Globus pallidus (tissue), 1 donor: ENCODE results near the gene ST8SIA6.
"Not testable (repeated sequence)": the region's sequence is repeated elsewhere in the genome, so short reads cannot be mapped to it uniquely, and the experiment has no call there.

Source experiments
- DNase-seq: peaks from one replicate; pipeline ENCODE4 v3.0.0-alpha.2; 2015; ENCODE audit warnings: low spot score

The ST8SIA6 gene

DNA sequence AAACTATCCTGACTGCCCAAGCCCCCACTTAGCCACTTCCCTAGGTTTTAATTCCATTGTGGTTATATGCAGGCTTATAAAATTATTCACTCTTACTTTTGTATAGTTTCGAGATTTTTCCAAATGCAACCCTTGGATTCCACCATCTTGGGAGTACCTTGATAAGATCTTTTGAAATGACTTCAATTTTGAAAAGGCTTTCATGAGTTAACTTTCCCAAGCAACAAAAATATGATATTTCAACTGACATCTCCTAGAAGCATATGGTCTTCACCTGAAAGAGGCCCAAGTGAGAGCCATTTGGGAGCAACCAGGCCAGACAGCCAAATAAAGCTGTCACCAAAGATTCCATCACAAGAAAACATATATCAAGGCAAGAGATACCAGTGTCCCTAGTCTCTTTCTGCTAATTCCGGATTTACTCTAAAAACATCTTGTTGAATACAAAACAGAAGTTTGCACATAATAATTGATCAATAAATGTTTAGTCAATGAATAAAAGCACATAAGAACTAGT lies 1.7 kb upstream of the ST8SIA6 start:
- DNase-seq, result no peak

DNA sequence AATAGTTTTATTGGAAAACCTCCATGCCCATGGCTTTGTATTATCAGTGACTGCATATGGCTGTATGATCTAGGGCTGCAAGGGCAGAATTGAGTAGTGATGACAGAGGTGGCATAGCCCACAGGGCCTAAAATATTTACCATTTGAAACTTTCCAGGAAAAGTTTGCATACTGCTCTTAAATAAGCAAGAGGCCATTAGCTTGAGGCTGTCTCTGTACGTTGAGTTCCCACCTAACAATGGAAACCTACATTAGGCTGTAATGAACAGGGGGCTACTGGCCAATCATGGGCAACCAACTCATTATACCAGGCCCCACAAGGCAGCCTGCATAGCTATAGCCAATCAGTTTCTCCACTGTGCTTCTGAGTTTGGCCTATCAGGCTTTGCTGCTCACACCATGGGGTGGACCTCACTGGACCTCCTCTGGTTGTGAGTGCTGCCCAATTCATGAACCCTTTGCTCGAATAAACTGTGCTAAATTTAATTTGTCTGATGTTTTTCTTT lies 673 bp upstream of the ST8SIA6 start:
- DNase-seq, result no peak

GRCh38 chr10:17453373-17454091 lies 863 bp downstream of the ST8SIA6 start:
- DNase-seq, result no peak

GRCh38 chr10:17453035-17453372 lies 1.4 kb downstream of the ST8SIA6 start:
- DNase-seq, result no peak

- no peak for DNase-seq
Observed at GRCh38 chr10:17452060-17452841, 2.1 kb downstream of the ST8SIA6 start.

GRCh38 chr10:17450024-17450423 lies 4.4 kb downstream of the ST8SIA6 start:
- DNase-seq, result no peak

- no peak for DNase-seq
Observed at GRCh38 chr10:17445400-17445998, 8.9 kb downstream of the ST8SIA6 start.

- DNase-seq, result no peak
Observed at GRCh38 chr10:17444388-17444714, 10.0 kb downstream of the ST8SIA6 start.

- DNase-seq, result no peak
Observed at GRCh38 chr10:17443707-17444387, 10.5 kb downstream of the ST8SIA6 start.

DNA sequence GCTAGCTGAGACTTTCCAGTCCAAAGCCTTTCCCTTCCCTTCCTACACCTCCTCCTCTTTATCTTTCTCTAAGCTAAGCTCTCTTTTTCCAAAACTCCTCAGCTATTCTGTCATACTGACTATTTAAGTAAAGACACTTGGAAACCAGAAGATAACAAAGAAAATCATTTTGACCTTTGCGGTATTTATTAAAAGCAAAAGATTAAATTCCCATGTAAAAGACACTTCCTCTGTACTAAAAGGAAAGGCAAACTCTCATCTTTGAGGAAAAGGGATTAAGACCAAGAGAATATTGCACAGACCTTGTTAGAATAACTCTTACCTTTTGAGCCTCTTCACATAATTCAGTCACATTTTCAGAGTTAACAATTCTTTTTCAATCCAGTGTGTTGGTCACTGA lies 15.8 kb downstream of the ST8SIA6 start:
- DNase-seq, result no peak

- DNase-seq, result not testable (repeated sequence)
Observed at GRCh38 chr10:17436578-17436977, 17.8 kb downstream of the ST8SIA6 start.

DNA sequence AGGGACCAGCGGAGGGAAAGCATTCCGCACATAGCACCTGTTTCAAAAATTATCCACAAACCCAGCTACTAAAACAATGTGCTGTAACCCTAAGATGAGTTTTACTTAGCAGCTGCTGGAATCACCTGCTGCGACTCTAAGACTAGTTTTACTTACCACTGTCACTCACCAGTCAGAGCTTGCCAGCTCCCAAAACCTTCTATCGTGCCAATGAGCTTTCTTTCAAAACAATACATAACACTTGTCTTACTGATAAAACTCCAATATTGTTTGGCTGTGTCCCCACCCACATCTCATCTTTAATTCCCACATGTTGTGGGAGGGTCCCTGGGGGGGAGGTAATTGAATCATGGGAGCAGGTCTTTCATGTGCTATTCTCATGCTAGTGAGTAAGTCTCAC lies 18.4 kb downstream of the ST8SIA6 start:
- DNase-seq, result no peak

- no peak for DNase-seq
Observed at GRCh38 chr10:17435187-17435586, 19.2 kb downstream of the ST8SIA6 start.

GRCh38 chr10:17432723-17433122 lies 21.7 kb downstream of the ST8SIA6 start:
- no peak for DNase-seq

DNA sequence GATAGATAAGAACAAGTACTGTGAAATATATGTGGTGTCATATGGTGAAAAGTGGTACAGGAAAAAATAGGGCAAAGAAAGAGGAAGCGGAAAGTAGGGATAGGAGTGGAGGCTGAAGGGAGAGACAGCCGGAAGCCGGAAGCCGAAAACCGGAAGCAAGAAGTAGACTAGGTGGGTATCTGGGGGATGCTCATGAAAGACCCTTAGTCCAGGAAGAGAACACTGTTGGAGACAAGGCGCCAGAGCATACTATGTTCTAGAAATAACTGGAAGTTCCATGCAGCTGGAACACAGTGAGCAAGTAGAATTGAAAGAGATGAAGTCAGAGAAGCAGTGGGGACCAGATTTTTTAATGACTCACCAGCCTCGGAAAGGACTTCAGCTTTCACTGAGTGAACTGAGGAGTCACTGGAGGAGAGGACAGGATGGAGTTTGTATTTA lies 22.5 kb downstream of the ST8SIA6 start:
- DNase-seq, result no peak

DNA sequence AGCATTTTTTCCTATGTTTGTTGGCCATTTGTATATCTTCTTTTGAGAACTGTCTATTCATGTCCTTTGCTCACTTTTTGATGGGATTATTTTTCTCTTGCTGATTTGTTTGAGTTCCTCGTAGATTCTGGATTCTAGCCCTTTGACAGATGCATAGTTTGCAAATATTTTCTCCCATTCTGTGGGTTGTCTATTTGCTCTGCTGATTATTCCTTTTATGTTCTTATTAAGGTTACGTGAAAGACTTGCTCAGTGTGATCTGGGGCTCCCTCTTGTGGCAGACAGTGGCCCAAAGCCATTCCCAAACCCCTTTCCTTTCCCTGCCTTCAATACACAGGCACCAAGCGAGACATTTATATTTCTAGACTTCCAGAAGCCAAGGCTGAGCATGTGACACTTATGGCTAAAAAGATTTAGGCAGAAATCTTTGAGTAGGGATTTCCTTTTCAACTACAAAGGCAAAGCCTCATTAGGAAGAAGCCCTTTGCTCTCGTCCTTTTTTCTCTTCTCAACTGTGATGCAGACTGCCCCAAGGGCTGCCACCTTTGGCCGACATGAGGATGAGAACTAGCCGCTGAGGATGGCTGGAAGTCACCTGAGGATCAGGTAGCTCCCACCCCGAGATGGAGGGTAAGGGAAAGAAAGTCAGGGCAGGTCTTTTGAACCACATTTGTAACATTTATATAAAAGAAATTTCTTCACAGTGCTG lies 23.6 kb downstream of the ST8SIA6 start:
- DNase-seq, result peak; percentile 58

DNA sequence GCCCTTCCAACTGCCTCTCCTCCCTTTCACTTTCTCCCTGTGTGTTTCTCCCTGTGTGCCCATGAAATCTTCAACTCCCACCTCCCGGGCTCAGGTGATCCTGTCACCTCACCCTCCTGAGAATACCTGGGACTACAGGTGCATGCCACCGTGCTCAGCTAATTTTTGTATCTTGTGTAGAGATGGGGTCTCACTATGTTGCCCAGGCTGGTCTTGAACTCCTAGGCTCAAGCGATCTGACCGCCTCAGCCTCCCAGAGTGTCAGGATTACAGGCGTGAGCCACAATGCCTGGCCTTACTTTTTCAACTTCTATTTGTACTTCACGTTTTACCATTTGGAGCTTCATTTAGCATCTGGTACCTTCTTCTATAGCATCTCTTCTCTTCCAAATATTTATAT lies 24.9 kb downstream of the ST8SIA6 start:
- no peak for DNase-seq

- DNase-seq, result no peak
Observed at GRCh38 chr10:17428351-17429097, 25.9 kb downstream of the ST8SIA6 start.

GRCh38 chr10:17427666-17428350 lies 26.6 kb downstream of the ST8SIA6 start:
- DNase-seq, result no peak

DNA sequence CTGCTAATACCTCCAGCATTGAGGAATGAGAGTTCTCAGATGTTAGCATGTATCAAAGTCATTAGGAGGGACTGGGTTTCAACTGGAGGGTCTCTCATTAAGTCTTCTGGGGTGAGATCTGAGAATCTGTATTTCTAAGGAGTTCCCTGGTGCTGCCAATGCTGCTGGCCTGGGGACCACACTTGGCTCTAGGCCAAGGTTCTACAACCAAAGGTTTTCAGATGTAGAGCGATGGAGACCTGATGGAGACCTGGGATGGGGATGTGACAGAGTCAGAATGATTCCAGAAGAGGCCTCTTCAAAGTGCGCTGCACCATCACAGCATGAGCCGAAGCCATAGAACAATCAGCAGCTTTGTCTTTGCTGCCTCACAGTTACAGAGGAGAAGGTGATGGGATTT lies 27.2 kb downstream of the ST8SIA6 start:
- no peak for DNase-seq
